ENCODE results near the gene MAD1L1.

DNA sequence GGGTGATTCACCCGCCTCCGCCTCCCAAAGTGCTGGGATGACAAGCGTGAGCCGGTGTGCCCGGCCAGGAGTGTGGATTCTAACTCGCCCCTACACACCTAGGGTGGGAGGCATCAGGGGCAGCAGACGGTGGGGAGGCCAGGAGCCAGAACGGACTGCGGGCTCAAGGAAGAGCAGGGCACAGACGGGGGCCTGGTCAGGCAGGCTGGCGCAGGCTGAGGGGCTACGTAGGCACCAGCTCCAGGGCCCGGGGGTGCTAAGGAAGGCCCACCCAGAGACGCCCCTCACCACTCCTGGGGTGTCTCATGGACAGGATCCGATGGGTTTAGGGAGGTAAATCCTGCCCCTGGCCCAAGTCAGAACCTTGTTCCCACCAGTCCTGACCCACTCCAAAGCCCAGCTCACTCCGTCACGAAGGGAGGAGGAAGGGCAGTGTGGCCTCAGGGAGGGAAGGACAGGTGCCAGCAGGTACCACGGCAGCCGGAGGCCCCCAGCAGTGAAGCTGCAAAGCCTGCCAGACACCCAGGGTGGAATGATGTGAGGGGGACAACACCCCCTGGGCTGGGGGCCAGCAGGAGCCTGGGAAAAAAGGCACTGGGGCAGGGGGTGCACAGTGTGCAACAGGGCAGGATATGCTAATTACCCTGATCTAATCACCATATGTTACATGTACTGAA, 251.4 kb downstream of the MAD1L1 start:
- no peak for TF ChIP-seq CTCF (IDR thresholded peaks at IDR 0.05; ENCODE audit: insufficient read depth, low read depth, low read length)
- no peak for TF ChIP-seq EZH2 (IDR thresholded peaks at IDR 0.05; ENCODE audit: insufficient read depth, low read length)
